PFSK-1 (cell line): ENCODE measurements around the gene ABCC10.

Experiments used
- FOXP2 ChIP-seq: optimal IDR thresholded peaks from 2 replicates; pipeline ENCODE3; 2011; ENCODE audit warnings: borderline replicate concordance, control low read depth, inconsistent platforms; ENCODE audit not compliant: insufficient read depth; ENCODE audit errors: extremely low read length, extremely low read depth
- POLR2AphosphoS5 ChIP-seq: IDR thresholded peaks from 2 replicates; pipeline ENCODE4 v1.6.1; 2012; ENCODE audit warnings: low read depth, mild to moderate bottlenecking, control low read depth, low read length, moderate library complexity
- REST ChIP-seq, 2 experiments: IDR thresholded peaks; 2 replicates each; pipeline versions ENCODE4 v1.6.1 to v1.8.0; 2011 to 2012; ENCODE audit warnings: low read depth in 2 of 2, low read length in 2 of 2, control low read depth in 1 of 2, inconsistent platforms in 1 of 2, mild to moderate bottlenecking in 1 of 2, moderate library complexity in 1 of 2; ENCODE audit not compliant: insufficient read depth in 1 of 2
- SIN3A ChIP-seq: IDR thresholded peaks from 2 replicates; pipeline ENCODE4 v1.6.1; 2012; ENCODE audit warnings: mild to moderate bottlenecking, low read length, moderate library complexity, borderline replicate concordance; ENCODE audit not compliant: insufficient read depth
- TAF1 ChIP-seq: IDR thresholded peaks from 2 replicates; pipeline ENCODE4 v1.6.1; 2012; ENCODE audit warnings: low read length, control low read depth, borderline replicate concordance; ENCODE audit not compliant: insufficient read depth

The ABCC10 gene

GRCh38 chr6:43435682-43436437 lies 8.5 kb downstream of the ABCC10 start:
- no peak for TF ChIP-seq SIN3A
- no peak for TF ChIP-seq FOXP2
- TF ChIP-seq TAF1 = no peak
- no peak for TF ChIP-seq POLR2AphosphoS5
- TF ChIP-seq REST (IDR thresholded peaks at IDR 0.05; ENCODE audit: insufficient read depth in 1 of 2, low read depth in 2 of 2, low read length in 2 of 2) = no peak

- no peak for TF ChIP-seq FOXP2
- TF ChIP-seq POLR2AphosphoS5 = no peak
- TF ChIP-seq REST (IDR thresholded peaks at IDR 0.05; ENCODE audit: insufficient read depth in 1 of 2, low read depth in 2 of 2, low read length in 2 of 2) = no peak
- TF ChIP-seq TAF1 = no peak
- TF ChIP-seq SIN3A = no peak
Measured at GRCh38 chr6:43436577-43437282, 9.4 kb downstream of the ABCC10 start.

- TF ChIP-seq POLR2AphosphoS5 = no peak
- TF ChIP-seq FOXP2 = no peak
Measured at GRCh38 chr6:43437700-43438099, 10.4 kb downstream of the ABCC10 start.

- TF ChIP-seq POLR2AphosphoS5 (no peak), TAF1 (no peak), REST (IDR thresholded peaks at IDR 0.05; ENCODE audit: insufficient read depth in 1 of 2, low read depth in 2 of 2, low read length in 2 of 2) (no peak), SIN3A (no peak), FOXP2 (no peak)
Measured at GRCh38 chr6:43442935-43443334, 15.6 kb downstream of the ABCC10 start.

- TF ChIP-seq TAF1 = no peak
- no peak for TF ChIP-seq POLR2AphosphoS5
- no peak for TF ChIP-seq SIN3A
- TF ChIP-seq FOXP2 = no peak
- TF ChIP-seq REST (IDR thresholded peaks at IDR 0.05; ENCODE audit: insufficient read depth in 1 of 2, low read depth in 2 of 2, low read length in 2 of 2) = no peak
Measured at GRCh38 chr6:43444036-43444435, 16.7 kb downstream of the ABCC10 start.
